GM19351 (cell line): ENCODE data around the gene WNT7A.

Source experiments
- ATAC-seq: cut with Tn5 transposase; IDR thresholded peaks from one replicate; pipeline ENCODE4 v1.9.1; 2021; ENCODE audit warnings: mild to moderate bottlenecking, moderate library complexity; ENCODE audit not compliant: unreplicated experiment

WNT7A gene

GRCh38 chr3:13885704-13886010 lies 5.8 kb upstream of the WNT7A start:
- ATAC-seq: no peak

- ATAC-seq: peak; percentile 85
Measured at GRCh38 chr3:13884851-13885703, 5.2 kb upstream of the WNT7A start.

DNA sequence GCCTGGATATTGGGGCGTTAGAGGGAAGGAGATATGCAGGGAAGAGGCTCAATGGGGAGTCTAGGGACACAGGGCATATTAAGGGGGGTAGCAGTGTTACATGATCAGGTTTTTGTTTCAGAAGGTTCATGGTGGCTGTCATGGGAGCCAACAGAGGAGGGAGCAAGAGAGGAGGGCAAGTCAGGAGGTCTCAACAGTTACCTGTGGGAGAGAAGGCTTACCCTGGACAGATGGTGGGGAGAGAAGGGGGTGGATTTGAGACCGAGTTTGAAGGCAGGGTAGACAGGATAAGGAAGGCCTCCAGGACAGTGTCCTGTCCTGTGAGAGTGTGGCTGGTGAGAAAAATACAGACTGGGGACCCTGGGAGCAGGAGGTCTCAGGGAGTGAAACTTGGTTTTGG lies 3.8 kb upstream of the WNT7A start:
- ATAC-seq: no peak

GRCh38 chr3:13882876-13883275 lies 3.0 kb upstream of the WNT7A start:
- no peak for ATAC-seq

DNA sequence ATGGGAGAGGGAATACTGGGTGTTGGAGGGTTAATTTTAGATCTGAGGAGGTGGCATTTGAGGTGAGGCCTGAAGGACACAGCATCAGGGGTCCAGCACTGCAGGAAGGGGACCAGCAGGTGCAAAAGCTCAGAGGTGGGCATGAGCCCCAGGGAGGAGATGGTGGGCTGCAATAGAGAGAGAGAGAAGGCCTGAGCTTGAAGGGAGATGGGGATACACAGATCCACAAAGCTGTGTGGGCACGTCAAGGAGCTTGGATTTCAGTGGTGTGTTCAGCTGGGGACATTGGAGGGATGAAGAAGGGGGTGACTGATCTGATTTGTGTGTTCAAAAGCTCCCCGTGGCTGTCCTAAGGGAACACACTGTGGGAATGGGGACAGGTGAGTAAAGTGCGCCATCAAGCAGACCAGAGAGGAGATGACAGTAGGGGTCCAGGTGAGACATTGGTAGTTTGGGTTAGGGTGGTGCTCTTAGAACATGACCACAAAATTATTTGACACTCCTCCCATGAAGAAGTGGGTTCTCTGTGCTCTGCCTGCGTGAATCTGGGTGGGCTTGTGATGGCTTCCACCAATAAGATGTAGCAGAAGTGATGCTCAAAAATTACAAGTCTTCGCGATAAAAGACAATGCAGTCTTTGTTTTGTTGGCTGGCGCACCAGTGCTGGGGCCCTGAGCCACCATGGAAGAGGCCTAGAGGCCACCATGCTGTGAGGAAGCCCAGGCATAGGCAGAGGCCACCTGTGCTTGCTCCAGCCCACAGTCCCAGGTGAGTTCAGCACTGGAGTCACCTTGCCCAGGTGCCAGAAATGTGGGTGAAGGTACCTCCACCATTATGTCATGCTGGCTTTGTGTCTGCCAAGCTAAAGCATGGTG lies 1.9 kb upstream of the WNT7A start:
- ATAC-seq: no peak

- ATAC-seq: no peak
Measured at GRCh38 chr3:13880811-13881156, 913 bp upstream of the WNT7A start.

DNA sequence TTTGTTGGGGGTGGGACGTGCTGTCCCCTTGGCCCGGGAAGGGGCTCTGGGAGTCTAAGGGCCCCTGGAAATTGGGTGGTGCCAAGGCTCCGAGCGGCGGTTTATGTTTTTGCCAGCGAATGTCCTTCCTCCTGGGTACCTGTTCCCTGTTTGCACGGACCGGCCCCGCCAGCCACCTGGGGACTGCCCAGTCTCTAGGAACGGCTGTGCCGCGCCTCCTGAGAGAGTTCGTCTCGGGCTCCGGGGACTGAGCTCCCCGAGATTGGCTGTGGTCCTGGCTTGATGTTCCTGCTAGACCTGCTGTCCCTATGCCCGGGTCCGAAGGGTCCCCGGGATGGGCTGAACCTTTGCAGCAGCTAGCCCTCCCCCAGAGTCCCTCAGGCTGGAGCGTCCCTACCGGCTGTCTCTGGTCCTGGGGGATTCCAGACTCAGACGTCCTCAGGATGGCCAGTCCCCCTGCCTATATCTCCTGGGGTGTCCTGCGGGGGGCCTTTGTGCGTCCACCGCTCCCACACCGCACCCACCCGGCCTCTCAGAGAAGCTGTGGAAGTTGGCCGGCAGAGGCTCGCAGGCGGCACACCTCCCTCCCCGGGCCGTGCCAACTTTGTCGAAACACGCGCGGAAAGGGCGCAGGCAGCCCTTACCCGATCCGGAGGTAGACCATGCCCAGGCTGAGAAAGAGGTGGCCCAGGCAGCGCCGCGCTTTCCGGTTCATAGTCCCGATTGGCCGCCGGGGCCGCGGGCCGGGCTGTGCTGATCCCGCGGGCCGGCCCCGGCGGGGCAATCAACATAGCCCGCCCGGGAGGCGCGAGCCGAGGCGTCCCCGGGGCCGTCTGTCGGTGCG lies 547 bp downstream of the WNT7A start:
- ATAC-seq: no peak

DNA sequence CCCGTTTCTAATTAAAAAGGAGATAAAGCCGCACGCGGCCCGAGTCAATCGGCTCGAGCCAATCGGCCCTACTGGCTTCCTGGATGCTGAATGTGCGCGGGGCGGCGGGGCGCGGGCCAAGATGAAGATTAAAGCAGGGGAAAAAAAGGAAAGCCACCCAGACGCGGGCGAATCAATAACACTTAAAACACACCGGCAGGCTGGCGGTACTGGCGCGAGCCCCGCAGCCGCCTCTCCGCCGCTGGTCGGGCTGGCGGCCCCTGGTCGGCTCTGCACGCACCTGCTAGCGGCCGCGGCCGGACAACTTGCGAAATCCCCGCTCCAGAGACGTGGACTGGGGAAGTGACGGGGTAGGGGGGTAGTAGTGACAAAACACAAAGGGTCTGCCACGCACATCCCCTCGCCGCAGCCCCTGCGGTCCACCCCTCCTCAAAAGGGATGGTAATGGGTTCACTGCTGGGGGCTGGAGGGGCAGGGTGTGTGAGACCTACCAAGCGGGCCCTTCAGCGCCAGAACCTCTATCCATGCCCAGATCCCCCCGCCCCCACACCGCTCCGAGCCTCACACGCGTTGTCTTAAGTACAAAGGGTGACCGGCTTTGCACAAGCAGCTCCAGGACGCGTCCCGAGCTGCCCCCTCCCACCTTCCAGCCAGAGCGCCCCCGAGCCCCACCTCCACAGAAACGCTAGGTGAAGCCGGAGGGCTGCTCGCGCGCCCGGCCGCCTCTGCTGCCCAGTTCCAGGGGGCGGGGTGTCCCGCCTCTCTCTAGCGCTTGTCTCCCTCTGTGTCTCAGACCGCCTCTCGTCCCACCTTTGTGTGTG lies 1.4 kb downstream of the WNT7A start:
- no peak for ATAC-seq

DNA sequence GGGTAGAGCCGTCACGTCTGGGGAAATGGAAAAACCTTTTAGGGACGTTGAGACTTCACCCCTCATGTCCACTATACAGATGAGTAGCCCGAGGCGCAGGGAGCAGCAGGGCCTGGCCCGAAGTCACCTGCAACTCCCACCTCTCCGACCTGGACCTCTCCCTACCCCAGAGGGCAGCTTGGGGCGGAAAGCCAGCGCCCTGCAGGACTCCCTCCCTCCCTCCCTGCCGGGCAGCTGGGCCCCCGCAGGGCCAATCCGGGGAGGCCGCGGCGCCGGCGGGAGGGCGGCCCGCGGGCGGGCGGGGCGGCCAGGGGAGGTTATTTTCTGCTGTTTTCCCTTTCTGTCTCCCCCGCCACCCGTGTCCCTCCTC lies 2.0 kb downstream of the WNT7A start:
- ATAC-seq: no peak

- no peak for ATAC-seq
Measured at GRCh38 chr3:13876451-13877100, 3.3 kb downstream of the WNT7A start.

DNA sequence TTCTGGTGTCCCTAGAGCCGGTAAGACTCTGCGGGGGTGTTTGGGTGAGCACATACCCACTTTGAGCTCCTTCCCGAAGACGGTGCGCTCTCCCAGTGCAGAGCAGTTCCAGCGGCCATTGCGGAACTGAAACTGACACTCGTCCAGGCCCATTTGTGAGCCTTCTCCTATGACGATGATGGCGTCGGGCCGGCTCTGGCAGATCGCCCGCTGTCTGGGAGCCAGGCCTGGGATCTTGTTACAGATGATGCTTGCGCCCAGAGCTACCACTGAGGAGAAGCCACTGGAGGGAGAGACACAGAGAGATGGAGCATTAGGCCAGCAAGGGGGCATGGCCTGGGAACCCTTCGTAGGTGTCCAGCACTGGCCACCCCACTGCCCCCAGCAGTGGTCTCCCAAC lies 5.0 kb downstream of the WNT7A start:
- no peak for ATAC-seq

DNA sequence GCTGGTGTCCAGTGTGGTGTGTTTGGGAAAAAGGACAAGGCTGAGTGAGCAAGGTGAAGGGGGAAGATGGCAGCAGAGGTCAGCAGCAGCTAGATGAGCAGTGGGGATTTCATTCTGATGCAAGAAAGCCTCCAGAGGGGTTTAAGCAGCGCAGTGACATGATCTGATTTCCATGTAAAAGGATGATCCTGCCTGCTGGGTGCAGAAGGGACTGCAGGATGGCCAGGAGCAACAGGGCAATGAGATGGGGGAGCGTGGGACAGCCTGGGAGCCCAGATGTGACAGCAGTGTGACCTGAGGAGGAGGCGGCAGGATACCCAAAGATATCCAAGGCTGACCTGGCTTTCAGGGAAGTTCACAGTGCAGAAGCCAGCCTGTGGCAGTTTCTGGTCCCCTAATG lies 6.1 kb downstream of the WNT7A start:
- ATAC-seq: no peak

GRCh38 chr3:13872451-13872850 lies 7.4 kb downstream of the WNT7A start:
- ATAC-seq: no peak

GRCh38 chr3:13871791-13872190 lies 8.1 kb downstream of the WNT7A start:
- no peak for ATAC-seq

DNA sequence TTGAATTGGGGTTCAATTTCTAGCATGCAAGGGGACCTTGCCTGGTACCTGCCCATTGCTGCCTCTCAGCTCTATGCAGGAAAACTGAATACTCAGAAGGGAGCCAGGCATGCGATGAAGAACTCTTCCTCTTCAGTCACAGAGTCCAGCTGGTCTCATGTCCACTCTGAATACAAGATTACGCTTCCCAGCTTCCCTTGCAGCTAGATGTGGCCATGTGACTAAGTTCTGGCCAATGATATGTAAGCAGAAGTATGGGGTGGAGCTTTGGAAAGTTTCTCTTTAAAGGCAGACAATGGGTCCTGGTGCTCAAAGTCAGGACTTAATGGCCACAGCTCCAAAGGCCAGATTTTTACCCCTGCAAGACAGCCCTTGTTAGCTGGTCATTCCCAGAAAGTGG lies 9.0 kb downstream of the WNT7A start:
- ATAC-seq: no peak

DNA sequence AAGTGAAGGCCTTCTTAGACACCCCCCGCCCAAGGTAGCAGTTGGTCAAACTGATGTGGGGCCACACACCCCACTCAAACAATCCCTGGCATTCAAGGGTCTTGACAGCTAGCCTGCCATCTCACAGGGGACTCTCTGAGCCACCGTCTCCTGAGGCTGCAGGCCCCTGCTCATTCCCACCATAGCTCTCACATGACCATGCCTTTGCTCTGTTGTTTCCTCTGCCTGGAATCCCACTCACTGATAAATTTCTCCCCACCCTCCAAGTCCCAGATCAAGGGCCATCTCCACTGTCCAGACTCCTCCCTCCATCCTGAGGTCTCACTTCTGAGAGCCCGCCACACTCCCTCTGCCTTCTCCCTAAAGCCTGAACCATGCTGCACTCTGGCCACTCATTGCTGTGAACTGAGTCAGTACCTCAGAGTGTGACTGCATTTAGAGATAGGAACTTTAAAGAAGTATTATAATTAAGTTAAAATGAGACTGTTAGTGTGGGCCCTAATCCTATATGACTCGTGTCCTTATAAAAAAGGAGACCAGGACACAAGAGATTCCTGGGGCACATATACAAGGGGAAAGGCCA lies 10.0 kb downstream of the WNT7A start:
- ATAC-seq: no peak

DNA sequence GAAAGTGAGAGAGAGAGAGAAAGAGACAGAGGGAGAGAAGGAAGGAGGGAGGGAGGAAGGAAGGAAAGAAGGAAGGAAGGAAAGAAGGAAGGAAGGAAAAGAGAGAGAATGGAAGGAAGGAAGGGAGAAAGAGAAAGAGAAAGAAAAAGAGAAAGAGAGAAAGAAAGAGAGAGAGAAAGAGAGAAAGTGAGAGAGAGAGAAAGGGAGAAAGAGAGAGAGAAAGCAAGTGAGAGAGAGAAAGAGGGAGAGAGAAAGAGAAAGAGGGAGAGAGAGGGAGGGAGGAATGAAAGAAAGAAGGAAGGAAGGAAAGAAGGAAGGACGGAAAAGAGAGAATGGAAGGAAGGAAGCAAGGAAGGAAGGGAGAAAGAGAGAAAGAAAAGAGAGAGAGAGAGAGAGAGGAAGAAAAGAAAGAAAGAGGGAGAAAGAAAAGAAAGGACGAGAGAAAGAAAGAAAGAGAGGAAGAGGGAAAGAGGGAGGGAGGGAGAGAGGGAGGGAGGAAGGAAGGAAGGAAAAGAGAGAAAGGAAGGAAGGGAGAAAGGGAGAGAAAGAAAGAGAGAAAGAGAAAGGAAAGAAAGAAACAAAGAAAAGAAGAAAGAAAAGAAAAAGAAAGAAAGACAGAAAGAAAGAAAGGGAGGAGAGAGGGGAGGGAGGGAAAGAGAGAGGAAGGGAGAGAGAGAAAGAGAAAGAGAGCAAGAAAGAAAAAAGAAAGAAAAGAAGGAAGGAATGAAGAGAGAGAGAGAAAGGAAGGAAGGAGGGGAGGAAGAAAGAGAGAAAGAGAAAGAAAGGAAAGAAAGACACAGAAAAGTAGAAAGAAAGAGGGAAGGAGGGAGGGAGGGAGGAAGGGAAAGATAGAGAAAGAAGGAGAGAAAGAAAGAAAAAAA lies 10.8 kb downstream of the WNT7A start:
- no peak for ATAC-seq

DNA sequence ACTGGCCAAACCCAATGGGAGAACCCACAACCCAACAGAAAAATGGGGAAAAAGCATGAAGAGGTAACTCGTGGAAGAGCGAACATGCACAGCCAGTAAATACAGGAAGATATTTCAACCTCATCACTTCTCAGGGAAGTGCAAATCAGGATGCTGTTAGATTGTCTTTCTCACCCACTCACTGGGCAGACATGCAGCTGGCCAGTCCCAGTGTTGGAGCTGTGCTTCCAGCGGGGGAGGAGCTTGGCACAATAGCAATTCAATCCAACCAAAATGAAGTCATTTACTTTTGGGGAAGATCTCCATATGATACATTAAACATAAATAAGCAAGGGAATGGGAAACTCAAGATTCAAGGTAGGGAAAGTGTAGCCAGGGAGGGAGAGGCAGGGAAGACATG lies 12.1 kb downstream of the WNT7A start:
- no peak for ATAC-seq
